ENCODE data around the gene SLC6A18. TPM values are rescaled to one million over a fixed set of nuclear protein-coding genes. Genes with fewer than 3 reads are reported as not detected.

Gene SLC6A18
- total RNA-seq, 4 donors from 2014 or later, result not detected

DNA sequence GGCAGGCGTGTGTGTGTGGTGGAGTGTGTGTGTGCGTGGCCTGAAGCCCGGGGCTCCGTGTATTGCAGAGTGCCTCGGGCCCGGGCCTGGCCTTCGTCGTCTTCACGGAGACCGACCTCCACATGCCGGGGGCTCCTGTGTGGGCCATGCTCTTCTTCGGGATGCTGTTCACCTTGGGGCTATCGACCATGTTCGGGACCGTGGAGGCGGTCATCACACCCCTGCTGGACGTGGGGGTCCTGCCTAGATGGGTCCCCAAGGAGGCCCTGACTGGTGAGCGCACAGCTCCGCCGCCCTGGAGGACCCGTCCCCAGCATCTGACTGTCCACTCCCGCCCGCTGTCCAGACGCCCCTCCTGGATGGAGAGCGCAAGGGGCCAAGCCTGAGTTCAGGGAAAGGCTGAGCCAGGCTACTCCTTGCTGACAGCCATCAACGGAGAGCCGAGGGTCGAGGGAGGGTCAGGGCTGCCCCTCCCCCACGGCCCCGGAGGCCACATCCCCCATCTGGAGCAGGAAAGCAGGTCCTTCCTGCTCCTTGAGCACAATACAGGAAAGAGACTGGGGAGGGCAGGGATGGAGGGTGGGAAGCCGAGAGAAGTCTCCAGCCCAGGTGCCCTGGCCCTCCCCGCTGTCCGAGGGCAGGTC is 18.4 kb downstream of the SLC6A18 start:
- H3K27me3 ChIP-seq, result peaks cover 0 to 39% of the 10 kb centered on the region in 2 donors
- no peak for DNase-seq (ENCODE audit: low spot score in 2 of 2)
- H3K9me3 ChIP-seq, result no peaks in the 10 kb centered on the region
- TF ChIP-seq POLR2A (IDR thresholded peaks at IDR 0.05) (no peak), EP300 (IDR thresholded peaks at IDR 0.05) (no peak)
- TF ChIP-seq, protein P1, sequence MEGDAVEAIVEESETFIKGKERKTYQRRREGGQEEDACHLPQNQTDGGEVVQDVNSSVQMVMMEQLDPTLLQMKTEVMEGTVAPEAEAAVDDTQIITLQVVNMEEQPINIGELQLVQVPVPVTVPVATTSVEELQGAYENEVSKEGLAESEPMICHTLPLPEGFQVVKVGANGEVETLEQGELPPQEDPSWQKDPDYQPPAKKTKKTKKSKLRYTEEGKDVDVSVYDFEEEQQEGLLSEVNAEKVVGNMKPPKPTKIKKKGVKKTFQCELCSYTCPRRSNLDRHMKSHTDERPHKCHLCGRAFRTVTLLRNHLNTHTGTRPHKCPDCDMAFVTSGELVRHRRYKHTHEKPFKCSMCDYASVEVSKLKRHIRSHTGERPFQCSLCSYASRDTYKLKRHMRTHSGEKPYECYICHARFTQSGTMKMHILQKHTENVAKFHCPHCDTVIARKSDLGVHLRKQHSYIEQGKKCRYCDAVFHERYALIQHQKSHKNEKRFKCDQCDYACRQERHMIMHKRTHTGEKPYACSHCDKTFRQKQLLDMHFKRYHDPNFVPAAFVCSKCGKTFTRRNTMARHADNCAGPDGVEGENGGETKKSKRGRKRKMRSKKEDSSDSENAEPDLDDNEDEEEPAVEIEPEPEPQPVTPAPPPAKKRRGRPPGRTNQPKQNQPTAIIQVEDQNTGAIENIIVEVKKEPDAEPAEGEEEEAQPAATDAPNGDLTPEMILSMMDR (IDR thresholded peaks at IDR 0.05), result no peak
- no peak overlapping the region for H3K27ac ChIP-seq
- WGBS, 2 donors, result 47 to 53% methylated on average over 23 to 31 of the region's 33 CpGs
- H3K4me1 ChIP-seq, result no peaks in the 10 kb centered on the region
- no peaks in the 10 kb centered on the region for H3K36me3 ChIP-seq
- no peak overlapping the region for H3K4me3 ChIP-seq

DNA sequence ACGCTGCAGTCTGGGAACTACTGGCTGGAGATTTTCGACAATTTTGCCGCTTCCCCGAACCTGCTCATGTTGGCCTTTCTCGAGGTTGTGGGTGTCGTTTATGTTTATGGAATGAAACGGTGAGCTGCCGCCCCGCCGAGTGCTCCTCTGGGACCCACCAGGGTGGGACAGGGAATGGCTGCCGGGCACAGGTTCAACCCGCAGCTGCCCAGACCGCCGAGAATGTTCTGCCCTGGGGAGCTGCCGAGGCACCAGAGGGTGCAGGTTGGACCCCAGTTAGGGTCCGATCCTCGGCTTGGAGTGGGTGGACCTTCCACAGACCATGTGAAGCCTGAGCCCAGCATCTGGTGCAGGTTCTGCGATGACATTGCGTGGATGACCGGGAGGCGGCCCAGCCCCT is 19.1 kb downstream of the SLC6A18 start:
- H3K27me3 ChIP-seq, result peaks cover 0 to 39% of the 10 kb centered on the region in 2 donors
- no peak for DNase-seq (ENCODE audit: low spot score in 2 of 2)
- WGBS, 2 donors, result 48 to 50% methylated on average over 6 to 12 of the region's 21 CpGs

DNA sequence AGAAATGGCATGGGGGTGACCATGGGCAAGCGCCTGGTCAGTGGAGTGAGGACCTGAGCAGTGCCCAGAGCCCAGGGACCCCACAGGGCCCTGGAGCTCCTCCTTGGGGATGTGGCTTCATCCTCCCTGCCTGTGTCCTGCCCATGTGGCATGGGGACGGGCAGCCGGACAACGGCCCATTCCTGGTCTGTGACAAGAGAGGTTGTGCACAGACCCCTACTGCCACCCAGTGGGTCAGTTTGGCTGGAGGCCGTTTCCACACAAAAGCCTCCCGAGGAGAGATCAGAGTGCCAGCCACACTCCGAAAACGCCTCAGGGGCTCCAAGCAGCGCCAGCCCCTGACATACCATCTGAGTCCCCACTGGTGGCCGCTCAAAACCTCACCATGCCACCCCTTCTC is 19.8 kb downstream of the SLC6A18 start:
- no peaks in the 10 kb centered on the region for H3K4me1 ChIP-seq
- no peak overlapping the region for H3K4me3 ChIP-seq
- H3K9me3 ChIP-seq, result no peaks in the 10 kb centered on the region
- TF ChIP-seq, protein P1 (IDR thresholded peaks at IDR 0.05), result no peak
- TF ChIP-seq EP300 (IDR thresholded peaks at IDR 0.05) (no peak), POLR2A (IDR thresholded peaks at IDR 0.05) (no peak)
- 42 to 54% methylated on average over 7 to 10 of the region's 10 CpGs for WGBS, 2 donors
- H3K36me3 ChIP-seq, result no peaks in the 10 kb centered on the region
- H3K27ac ChIP-seq, result no peak overlapping the region
- peaks cover 0 to 39% of the 10 kb centered on the region in 2 donors for H3K27me3 ChIP-seq
- no peak for DNase-seq (ENCODE audit: low spot score in 2 of 2)

More for the DNA sequence above, 19.1 kb downstream of the SLC6A18 start:
- no peaks in the 10 kb centered on the region for H3K4me1 ChIP-seq
- H3K9me3 ChIP-seq, result no peaks in the 10 kb centered on the region
- TF ChIP-seq EP300 (IDR thresholded peaks at IDR 0.05) (no peak), POLR2A (IDR thresholded peaks at IDR 0.05) (no peak)
- TF ChIP-seq, protein P1 (IDR thresholded peaks at IDR 0.05), result no peak
- H3K4me3 ChIP-seq, result no peak overlapping the region
- H3K27ac ChIP-seq, result no peak overlapping the region
- no peaks in the 10 kb centered on the region for H3K36me3 ChIP-seq

DNA sequence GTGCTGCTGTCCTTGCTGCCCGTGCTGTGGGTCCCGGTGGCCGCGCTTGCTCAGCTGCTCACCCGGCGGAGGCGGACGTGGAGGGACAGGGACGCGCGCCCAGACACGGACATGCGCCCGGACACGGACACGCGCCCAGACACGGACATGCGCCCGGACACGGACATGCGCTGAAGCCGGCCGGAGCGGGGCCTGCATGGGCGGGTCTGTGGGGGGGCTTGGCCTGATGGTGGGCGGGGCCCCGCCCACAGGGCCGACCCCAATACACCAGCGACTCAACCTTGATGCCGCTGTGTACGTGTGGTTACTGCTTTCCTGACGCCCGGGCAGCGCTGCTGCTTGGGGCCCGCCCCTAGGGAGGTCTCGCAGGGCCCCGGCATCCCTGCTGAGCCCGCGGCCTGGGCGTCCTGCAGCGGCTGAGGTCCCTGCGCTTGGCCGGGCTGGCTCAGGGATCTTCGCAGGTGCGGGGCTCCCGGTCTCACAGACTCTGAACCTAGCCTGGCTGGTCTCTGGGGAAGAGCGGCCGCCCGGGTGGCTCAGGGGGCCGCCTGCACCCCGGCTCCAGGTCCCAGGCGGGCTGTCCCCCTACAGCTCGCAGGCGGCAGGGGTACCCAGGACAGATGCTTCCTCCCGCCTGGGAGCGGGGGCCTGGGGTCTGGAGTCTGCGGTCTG is 20.9 kb downstream of the SLC6A18 start:
- WGBS, 2 donors, result 35 to 45% methylated on average over 22 to 35 of the region's 58 CpGs
- Histone ChIP-seq H3K27ac (no peak overlapping the region), H3K27me3 (peaks cover 0 to 39% of the 10 kb centered on the region in 2 donors), H3K36me3 (no peaks in the 10 kb centered on the region), H3K9me3 (no peaks in the 10 kb centered on the region), H3K4me1 (no peaks in the 10 kb centered on the region), H3K4me3 (no peak overlapping the region)
- no peak for TF ChIP-seq POLR2A (IDR thresholded peaks at IDR 0.05)
- TF ChIP-seq EP300 (IDR thresholded peaks at IDR 0.05), result no peak
- TF ChIP-seq, protein P1 (IDR thresholded peaks at IDR 0.05), result no peak
- no peak for DNase-seq (ENCODE audit: low spot score in 2 of 2)

DNA sequence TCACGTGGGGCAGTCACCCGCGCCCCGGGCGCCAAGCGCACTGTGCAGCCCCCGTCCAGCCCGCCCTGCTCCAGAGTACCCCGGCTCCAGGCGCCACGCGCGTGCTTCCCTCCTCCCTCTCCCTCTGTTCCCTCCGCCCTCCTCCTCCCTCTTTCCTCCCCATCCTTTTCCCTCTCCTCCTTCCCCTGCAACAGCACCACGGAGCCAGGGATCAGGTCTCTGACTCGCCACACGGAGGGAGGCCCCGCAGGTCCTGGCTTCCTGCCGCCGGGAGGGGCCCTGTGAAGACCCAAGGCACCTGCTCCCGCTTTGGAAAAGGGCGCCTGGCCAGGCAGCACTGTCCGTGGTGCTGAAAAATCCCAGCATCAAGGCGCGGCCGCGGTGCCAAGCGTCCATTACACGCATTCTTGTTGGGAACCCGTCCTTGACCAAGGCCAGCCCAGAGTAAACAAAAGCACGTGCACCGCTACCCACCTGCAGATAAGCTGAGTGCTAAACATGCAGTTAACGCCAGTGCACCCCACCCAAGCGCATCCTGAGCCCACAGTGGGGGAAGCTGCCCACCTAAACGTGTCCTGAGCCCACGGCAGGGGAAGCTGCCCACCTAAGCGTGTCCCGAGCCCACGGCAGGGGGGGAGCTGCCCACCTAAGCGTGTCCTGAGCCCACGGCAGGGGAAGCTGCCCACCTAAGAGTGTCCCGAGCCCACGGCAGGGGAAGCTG is 21.7 kb downstream of the SLC6A18 start:
- Histone ChIP-seq H3K4me1 (no peaks in the 10 kb centered on the region), H3K36me3 (no peaks in the 10 kb centered on the region), H3K27ac (no peak overlapping the region), H3K9me3 (no peaks in the 10 kb centered on the region), H3K27me3 (peaks cover 0 to 39% of the 10 kb centered on the region in 2 donors), H3K4me3 (no peak overlapping the region)
- TF ChIP-seq POLR2A (IDR thresholded peaks at IDR 0.05) (no peak), EP300 (IDR thresholded peaks at IDR 0.05) (no peak)
- TF ChIP-seq, protein P1 (IDR thresholded peaks at IDR 0.05), result no peak
- WGBS, 2 donors, result 13 to 18% methylated on average over 37 to 43 of the region's 43 CpGs
- no peak for DNase-seq (ENCODE audit: low spot score in 2 of 2)

Data from tibial nerve (tissue), 4 donors.